ENCODE results near the gene ZNF691.
"Not testable (repeated sequence)": the region's sequence is repeated elsewhere in the genome, so short reads cannot be mapped to it uniquely, and the experiment has no call there.

The ZNF691 gene

GRCh38 chr1:42861014-42861399 is 14.6 kb downstream of the ZNF691 start:
- no peak for DNase-seq

- DNase-seq, result no peak
These were observed 20.1 kb downstream of the ZNF691 start for GRCh38 chr1:42866549-42866948.

- DNase-seq, result not testable (repeated sequence)
These were observed 22.1 kb downstream of the ZNF691 start for GRCh38 chr1:42868466-42868865.

- not testable (repeated sequence) for DNase-seq
These were observed 22.8 kb downstream of the ZNF691 start for GRCh38 chr1:42869254-42869653.

GRCh38 chr1:42869751-42870150 is 23.3 kb downstream of the ZNF691 start:
- DNase-seq, result not testable (repeated sequence)

- not testable (repeated sequence) for DNase-seq
These were observed 26.7 kb downstream of the ZNF691 start for GRCh38 chr1:42873108-42873507.

GRCh38 chr1:42873670-42874069 is 27.3 kb downstream of the ZNF691 start:
- DNase-seq, result no peak

- DNase-seq, result no peak
These were observed 29.6 kb downstream of the ZNF691 start for GRCh38 chr1:42876009-42876408.

- DNase-seq, result no peak
These were observed 31.0 kb downstream of the ZNF691 start for GRCh38 chr1:42877380-42877779.

GRCh38 chr1:42880384-42880783 is 34.0 kb downstream of the ZNF691 start:
- no peak for DNase-seq

- DNase-seq, result no peak
These were observed 39.8 kb downstream of the ZNF691 start for GRCh38 chr1:42886046-42886739.

- DNase-seq, result no peak
These were observed 40.4 kb downstream of the ZNF691 start for GRCh38 chr1:42886800-42887199.

GRCh38 chr1:42887366-42887765 is 41.0 kb downstream of the ZNF691 start:
- no peak for DNase-seq

- DNase-seq, result no peak
These were observed 41.7 kb downstream of the ZNF691 start for GRCh38 chr1:42888013-42888633.

GRCh38 chr1:42889264-42889663 is 42.9 kb downstream of the ZNF691 start:
- no peak for DNase-seq

GRCh38 chr1:42891465-42892138 is 45.2 kb downstream of the ZNF691 start:
- no peak for DNase-seq

GRCh38 chr1:42899960-42900359 is 53.5 kb downstream of the ZNF691 start:
- not testable (repeated sequence) for DNase-seq

Data from inflammatory macrophage (primary cell).